Nephron progenitor cell (in vitro differentiated cells): Measurements from ENCODE around the gene SERPINB8.
A peak's percentile ranks its signal among the peaks of the same experiment; 100 is the strongest.
"Not testable (repeated sequence)": the region's sequence is repeated elsewhere in the genome, so short reads cannot be mapped to it uniquely, and the experiment has no call there.

Experiments
- DNase-seq: peaks from one replicate; pipeline ENCODE4 v3.0.0; 2021
- H3K27ac Mint-ChIP-seq: 2 replicates; pipeline ENCODE4 v1.8.0; 2021; ENCODE audit warnings: mild to moderate bottlenecking, moderate library complexity, mixed read lengths
- H3K27me3 Mint-ChIP-seq: 2 replicates; pipeline ENCODE4 v1.8.0; 2021; ENCODE audit warnings: mild to moderate bottlenecking, low read depth, mixed read lengths; ENCODE audit not compliant: poor library complexity
- H3K36me3 Mint-ChIP-seq: 2 replicates; pipeline ENCODE4 v1.8.0; 2021; ENCODE audit warnings: low read depth, mixed read lengths
- H3K4me1 Mint-ChIP-seq: 2 replicates; pipeline ENCODE4 v1.8.0; 2021; ENCODE audit warnings: mixed read lengths
- H3K4me3 Mint-ChIP-seq: 2 replicates; pipeline ENCODE4 v1.8.0; 2021; ENCODE audit warnings: mild to moderate bottlenecking, moderate library complexity, mixed read lengths
- H3K9me3 Mint-ChIP-seq: 2 replicates; pipeline ENCODE4 v1.8.0; 2021; ENCODE audit warnings: mild to moderate bottlenecking, moderate library complexity, mixed read lengths
- CTCF ChIP-seq: fragments of 200-600 bp; sonication (generic); IDR thresholded peaks from 2 replicates; pipeline ENCODE4 v1.5.0; 2021; ENCODE audit warnings: antibody characterized with exemption

SERPINB8 gene

GRCh38 chr18:63936156-63936931, 33.5 kb upstream of the SERPINB8 start:
- peak; percentile 70 for TF ChIP-seq CTCF
- no peaks in the 10 kb centered on the region for H3K9me3 Mint-ChIP-seq
- H3K27me3 Mint-ChIP-seq, result peaks cover 9% of the 10 kb centered on the region
- H3K4me3 Mint-ChIP-seq, result peak overlapping the region; percentile 86
- no peaks in the 10 kb centered on the region for H3K36me3 Mint-ChIP-seq
- peak; percentile 86 for DNase-seq
- no peaks in the 10 kb centered on the region for H3K4me1 Mint-ChIP-seq
- no peak overlapping the region for H3K27ac Mint-ChIP-seq

- no peaks in the 10 kb centered on the region for H3K9me3 Mint-ChIP-seq
- no peaks in the 10 kb centered on the region for H3K4me1 Mint-ChIP-seq
- DNase-seq, result no peak
- H3K4me3 Mint-ChIP-seq, result no peak overlapping the region
- H3K27me3 Mint-ChIP-seq, result peaks cover 15% of the 10 kb centered on the region
- H3K36me3 Mint-ChIP-seq, result no peaks in the 10 kb centered on the region
- TF ChIP-seq CTCF, result no peak
- H3K27ac Mint-ChIP-seq, result no peak overlapping the region
Observed at GRCh38 chr18:63936932-63937393, 32.9 kb upstream of the SERPINB8 start.

GRCh38 chr18:63940008-63940407, 29.9 kb upstream of the SERPINB8 start:
- Mint-ChIP-seq H3K27me3 (peaks cover 27% of the 10 kb centered on the region), H3K4me1 (no peaks in the 10 kb centered on the region), H3K36me3 (no peaks in the 10 kb centered on the region), H3K9me3 (peaks cover 8% of the 10 kb centered on the region), H3K27ac (no peak overlapping the region), H3K4me3 (no peak overlapping the region)
- DNase-seq, result no peak
- TF ChIP-seq CTCF, result no peak

GRCh38 chr18:63940543-63941050, 29.3 kb upstream of the SERPINB8 start:
- DNase-seq, H3K27ac Mint-ChIP-seq, H3K4me3 Mint-ChIP-seq, H3K36me3 Mint-ChIP-seq, H3K4me1 Mint-ChIP-seq: not testable (repeated sequence)
- Mint-ChIP-seq H3K9me3 (peaks cover 13% of the 10 kb centered on the region), H3K27me3 (peaks cover 31% of the 10 kb centered on the region)

GRCh38 chr18:63947051-63947790, 22.7 kb upstream of the SERPINB8 start:
- no peaks in the 10 kb centered on the region for H3K36me3 Mint-ChIP-seq
- H3K27ac Mint-ChIP-seq, result no peak overlapping the region
- H3K9me3 Mint-ChIP-seq, result peaks cover 18% of the 10 kb centered on the region
- TF ChIP-seq CTCF, result no peak
- no peak for DNase-seq
- peaks cover 14% of the 10 kb centered on the region for H3K4me1 Mint-ChIP-seq
- peaks cover 41% of the 10 kb centered on the region for H3K27me3 Mint-ChIP-seq
- H3K4me3 Mint-ChIP-seq, result no peak overlapping the region

- peak; percentile 24 for TF ChIP-seq CTCF
- Mint-ChIP-seq H3K27ac (no peak within 1 kb of the TSS), H3K36me3 (no peaks in the 10 kb centered on the region), H3K9me3 (peaks cover 15% of the 10 kb centered on the region), H3K4me1 (peaks cover 14% of the 10 kb centered on the region), H3K27me3 (peaks cover 29% of the 10 kb centered on the region), H3K4me3 (peak within 1 kb of the TSS; percentile 77)
- DNase-seq, result peak; percentile 81
Observed at GRCh38 chr18:63949068-63949737, 20.7 kb upstream of the SERPINB8 start, which contains the start of gene HMSD. Gene HMSD (plus strand): TSS chr18:63949301. CDS start chr18:63953456, 4,155 bp downstream.
